K562 (cell line): ENCODE data around the gene PIK3CB. TPM values are rescaled to one million over a fixed set of nuclear protein-coding genes. Genes with fewer than 3 reads are reported as not detected.
"Not testable (repeated sequence)": the region's sequence is repeated elsewhere in the genome, so short reads cannot be mapped to it uniquely, and the experiment has no call there.

Experiments used
- ATAC-seq: fragments of 200-7000 bp; cut with Tn5 transposase; 3 replicates; pipeline ENCODE4 v1.9.1; 2020; ENCODE audit warnings: moderate library complexity
- BruUV-seq: library from RNA; stranded (reverse); fragments of 400-500 nt; replicated peaks from 2 replicates; lab custom pipeline; 2021; lab: Mats Ljungman, UMichigan
- CTCF ChIA-PET: fragments of 300-600 bp; formaldehyde crosslinking; extraction: SDS; loops from one replicate; lab custom pipeline; 2021; ENCODE audit warnings: low intra/inter-chr PET ratio; lab: Yijun Ruan, JAX
- POLR2A ChIA-PET: fragments of 300-600, 350-650 bp; sonication (Branson Sonifier 250); formaldehyde crosslinking; extraction: SDS; loops from one replicate; lab custom pipeline; 2021; ENCODE audit warnings: antibody characterized with exemption, inconsistent platforms; lab: Yijun Ruan, JAX
- DNase-seq, 4 experiments: peaks; one replicate each; pipeline versions ENCODE4 v3.0.0 to v3.0.0-alpha.2; 2011 to 2018; ENCODE audit warnings: low spot score in 3 of 4, mixed read lengths in 3 of 4; ENCODE audit errors: extremely low read depth in 1 of 4
- FAIRE-seq: peaks from 2 replicates; lab custom pipeline; 2011; peaks lifted over from hg19 to GRCh38; lab: Jason Lieb, UNC
- H2AFZ ChIP-seq: 2 replicates; pipeline ENCODE4 v1.6.0; 2011; ENCODE audit warnings: low read depth, low read length, control low read depth, inconsistent platforms
- H3K27ac ChIP-seq: fragments of 200-600 bp; 3 replicates; pipeline ENCODE4 v1.8.0; 2011; ENCODE audit warnings: low read depth, mild to moderate bottlenecking, control low read depth, inconsistent platforms, low read length, moderate library complexity, mixed read lengths; ENCODE audit errors: extremely low read depth
- H3K27me3 ChIP-seq, 2 experiments: fragments of 300-600 bp in 1 of 2; 2 replicates in 1 of 2; 3 replicates in 1 of 2; pipeline versions ENCODE4 v1.6.0 to v1.8.0; 2011; ENCODE audit warnings: inconsistent platforms in 2 of 2, low read length in 2 of 2, mild to moderate bottlenecking in 1 of 2, mixed read lengths in 1 of 2, moderate library complexity in 1 of 2; ENCODE audit not compliant: control insufficient read depth in 2 of 2, insufficient read depth in 2 of 2
- H3K36me3 ChIP-seq: fragments of 300-600 bp; 3 replicates; pipeline ENCODE4 v1.8.0; 2011; ENCODE audit warnings: mild to moderate bottlenecking, low read length, inconsistent platforms; ENCODE audit not compliant: control insufficient read depth, insufficient read depth
- H3K4me1 ChIP-seq, 2 experiments: fragments of 200-600 bp in 1 of 2; replicated peaks in 1 of 2; 2 replicates in 1 of 2; 3 replicates in 1 of 2; pipeline versions ENCODE4 v1.5.1 to v1.8.0; 2011; ENCODE audit warnings: inconsistent platforms in 2 of 2, low read length in 2 of 2, mild to moderate bottlenecking in 1 of 2, mixed read lengths in 1 of 2, moderate library complexity in 1 of 2; ENCODE audit not compliant: control insufficient read depth in 2 of 2, insufficient read depth in 2 of 2
- H3K4me2 ChIP-seq: 2 replicates; pipeline ENCODE4 v1.6.1; 2011; ENCODE audit warnings: low read length, control low read depth, inconsistent platforms, mixed read lengths; ENCODE audit not compliant: insufficient read depth
- H3K4me3 ChIP-seq: fragments of 200-600 bp; sonication (generic), shearing (Covaris generic); 2 replicates; pipeline ENCODE4 v1.5.1; 2016; ENCODE audit warnings: control low read depth, inconsistent platforms
- H3K79me2 ChIP-seq: fragments of 200-600 bp; 3 replicates; pipeline ENCODE4 v1.8.0; 2011; ENCODE audit warnings: low read length, inconsistent platforms; ENCODE audit not compliant: control insufficient read depth, insufficient read depth
- H3K9ac ChIP-seq, 2 experiments: 2 replicates each; pipeline versions ENCODE4 v1.6.0 to v1.6.1; 2011; ENCODE audit warnings: low read depth in 2 of 2, low read length in 2 of 2, control low read depth in 1 of 2, inconsistent platforms in 1 of 2, mild to moderate bottlenecking in 1 of 2, mixed read lengths in 1 of 2; ENCODE audit not compliant: insufficient read depth in 1 of 2
- H3K9me1 ChIP-seq: one replicate; pipeline ENCODE4 v1.6.0; 2011; ENCODE audit warnings: inconsistent platforms, mild to moderate bottlenecking, low read length, moderate library complexity; ENCODE audit not compliant: control insufficient read depth, insufficient read depth
- H3K9me3 ChIP-seq: replicated peaks from 2 replicates; pipeline ENCODE4 v1.5.1; 2011; ENCODE audit warnings: low read depth, low read length, inconsistent platforms; ENCODE audit not compliant: control insufficient read depth, insufficient read depth
- H4K20me1 ChIP-seq: replicated peaks from 2 replicates; pipeline ENCODE4 v1.6.1; 2011; ENCODE audit warnings: low read length, inconsistent platforms, mixed read lengths; ENCODE audit not compliant: control insufficient read depth, insufficient read depth
- ZNF121 ChIP-seq: sonication (generic); formaldehyde crosslinking; conservative IDR thresholded peaks from 2 replicates; pipeline ENCODE4 v1.8.0; 2022; ENCODE audit warnings: missing genetic modification reagents
- WGBS: fragments of 100-300 bp; shearing (Covaris generic); methylation state at CpG from one replicate; pipeline ENCODE4 v1.1.6; 2016; ENCODE audit warnings: low coverage, mixed read lengths; ENCODE audit not compliant: insufficient coverage; ENCODE audit errors: missing lambda C conversion rate; 5-methylcytosine and 5-hydroxymethylcytosine counted together
- in situ Hi-C: fragments of 300-500 bp; cut with MboI; formaldehyde crosslinking; loops from 4 replicates; pipeline ENCODE4 v1.15.0; 2018; ENCODE audit warnings: inconsistent platforms, mixed read lengths
- intact Hi-C: fragments of 100-400 bp; cut with micrococcal nuclease; formaldehyde crosslinking; loops from 2 replicates; pipeline ENCODE4 v1.14.2; 2022
- polyA plus RNA-seq, 8 experiments: library from polyadenylated mRNA; depleted of rRNA in 4 of 8; stranded (reverse) in 5 of 8; unstranded in 3 of 8; fragments of >200 nt; fragmentation: Nextera tagmentation in 2 of 8; fragmentation: Illumina TruSeq in 1 of 8; extraction: Ambion mirVana in 2 of 8; extraction: Trizol in 1 of 8; gene quantifications; 2 replicates each; pipeline versions ENCODE4 v1.2.1 to v1.2.3, GENCODE V29; 2011 to 2014; ENCODE audit warnings: inconsistent platforms in 1 of 8, missing spikeins in 1 of 8
- total RNA-seq, 7 experiments: library from RNA; depleted of rRNA in 6 of 7; stranded (reverse); fragments of >200 nt in 6 of 7; fragmentation: Illumina TruSeq in 2 of 7; extraction: Trizol in 2 of 7; gene quantifications; 2 replicates each; pipeline versions ENCODE4 v1.2.1 to v1.2.3, GENCODE V29; 2011 to 2021; ENCODE audit warnings: low replicate concordance in 1 of 7
- TF ChIP-seq, protein P1 (sequence below), 2 experiments: fragments of 450-650 bp; IDR thresholded peaks; 2 replicates each; pipeline ENCODE4 v1.6.1; 2016

Gene PIK3CB
- total and polyA plus RNA-seq, 9 of the 15 experiments (the other 6 are each of a cell fraction or from before 2014, with no cell fraction given): 15.3 to 62.6 (median 28.3) TPM

GRCh38 chr3:138838385-138838784, 3.7 kb upstream of the PIK3CB start:
- H4K20me1 ChIP-seq, H3K4me2 ChIP-seq, in situ Hi-C loops, H2AFZ ChIP-seq, FAIRE-seq, H3K27ac ChIP-seq, BruUV-seq, H3K36me3 ChIP-seq, DNase-seq, H3K9me3 ChIP-seq, H3K27me3 ChIP-seq, H3K4me3 ChIP-seq, H3K9me1 ChIP-seq, H3K9ac ChIP-seq, CTCF ChIA-PET, ATAC-seq: not testable (repeated sequence)
- intact Hi-C loops: loop anchor here (10.0 kb wide), 1 partner anchor 144 kb away; no protein-coding TSS in a partner anchor
- TF ChIP-seq ZNF121 (CRISPR knock-in tag): peak; percentile 49
- Histone ChIP-seq H3K79me2 (peaks cover 28% of the 10 kb centered on the region), H3K4me1 (peaks cover 4 to 17% of the 10 kb centered on the region in 2 experiments)
- POLR2A ChIA-PET: interaction anchor here (0.9 kb wide), 1 partner anchor 18 kb away, joined by 3 read pairs; no protein-coding TSS in a partner anchor
- WGBS: 66% methylated on average over 4 of the region's 7 CpGs

- H3K27me3 ChIP-seq, H3K4me3 ChIP-seq, H3K9me1 ChIP-seq, H4K20me1 ChIP-seq, DNase-seq, H3K4me2 ChIP-seq, ATAC-seq, BruUV-seq, H3K9me3 ChIP-seq, in situ Hi-C loops, FAIRE-seq: not testable (repeated sequence)
- peak overlapping the region; percentile 29 to 92; a peak in 3 of 4 replicates for H3K9ac ChIP-seq
- intact Hi-C loops: loop anchor here (2.0 to 10.0 kb wide), 3 partner anchors 27 to 241 kb away; partner anchors contain the start of gene CEP70
- peak overlapping the region; percentile 3; the same call in 1 of the 2 replicates for H2AFZ ChIP-seq
- H3K27ac ChIP-seq: peak overlapping the region; percentile 91; the same call in 2 of the 3 replicates
- WGBS: 77% methylated on average over 19 of the region's 19 CpGs
- ChIA-PET POLR2A (interaction anchor here (0.6 to 1.7 kb wide), 3 partner anchors 9 to 80 kb away, joined by 4 to 5 read pairs (median 4); no protein-coding TSS in a partner anchor), CTCF (interaction anchor here (2.8 kb wide), 1 partner anchor 79 kb away, joined by 10 read pairs; no protein-coding TSS in a partner anchor)
- H3K36me3 ChIP-seq: peaks cover 11% of the 10 kb centered on the region; the same call in 2 of the 3 replicates
- TF ChIP-seq, protein P1, sequence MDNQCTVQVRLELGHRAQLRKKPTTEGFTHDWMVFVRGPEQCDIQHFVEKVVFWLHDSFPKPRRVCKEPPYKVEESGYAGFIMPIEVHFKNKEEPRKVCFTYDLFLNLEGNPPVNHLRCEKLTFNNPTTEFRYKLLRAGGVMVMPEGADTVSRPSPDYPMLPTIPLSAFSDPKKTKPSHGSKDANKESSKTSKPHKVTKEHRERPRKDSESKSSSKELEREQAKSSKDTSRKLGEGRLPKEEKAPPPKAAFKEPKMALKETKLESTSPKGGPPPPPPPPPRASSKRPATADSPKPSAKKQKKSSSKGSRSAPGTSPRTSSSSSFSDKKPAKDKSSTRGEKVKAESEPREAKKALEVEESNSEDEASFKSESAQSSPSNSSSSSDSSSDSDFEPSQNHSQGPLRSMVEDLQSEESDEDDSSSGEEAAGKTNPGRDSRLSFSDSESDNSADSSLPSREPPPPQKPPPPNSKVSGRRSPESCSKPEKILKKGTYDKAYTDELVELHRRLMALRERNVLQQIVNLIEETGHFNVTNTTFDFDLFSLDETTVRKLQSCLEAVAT (IDR thresholded peaks at IDR 0.05): peak in 1 of 2 experiments; percentile 79; a peak in 2 of 4 replicates
- H3K79me2 ChIP-seq: peaks cover 54% of the 10 kb centered on the region
- H3K4me1 ChIP-seq: peaks cover 4 to 12% of the 10 kb centered on the region in 2 experiments
Observed at GRCh38 chr3:138835846-138836245, 1.1 kb upstream of the PIK3CB start.
